HepG2 (cell line): ENCODE measurements around the gene TENM3. TPM values are rescaled to one million over a fixed set of nuclear protein-coding genes. Genes with fewer than 3 reads are reported as not detected.

Experiments
- ATAC-seq: fragments of 200-7000 bp; cut with Tn5 transposase; 3 replicates; pipeline ENCODE4 v1.9.1; 2020; ENCODE audit warnings: mild to moderate bottlenecking, moderate library complexity
- BruUV-seq: library from RNA; stranded (reverse); fragments of 400-500 nt; replicated peaks from 2 replicates; lab custom pipeline; 2021; lab: Mats Ljungman, UMichigan
- CTCF ChIA-PET: fragments of 300-600 bp; formaldehyde crosslinking; extraction: SDS; loops from one replicate; lab custom pipeline; 2021; ENCODE audit warnings: low total read pairs, inconsistent platforms, low intra/inter-chr PET ratio; lab: Yijun Ruan, JAX
- POLR2A ChIA-PET: fragments of 350-600 bp; sonication (Branson Sonifier 250); formaldehyde crosslinking; loops from one replicate; lab custom pipeline; 2020; ENCODE audit warnings: antibody characterized with exemption, inconsistent platforms; lab: Yijun Ruan, JAX
- DNase-seq: peaks from one replicate; pipeline ENCODE4 v3.0.0-alpha.2; 2015; ENCODE audit warnings: low spot score
- FAIRE-seq: peaks from 3 replicates; lab custom pipeline; 2011; peaks lifted over from hg19 to GRCh38; lab: Jason Lieb, UNC
- H2AFZ ChIP-seq: one replicate; pipeline ENCODE4 v1.6.1; 2011; ENCODE audit warnings: low read length, inconsistent platforms
- H3K27ac ChIP-seq: fragments of 300-600 bp; 3 replicates; pipeline ENCODE4 v1.8.0; 2011; ENCODE audit warnings: mixed run types, mild to moderate bottlenecking, mixed read lengths, low read length, inconsistent platforms; ENCODE audit not compliant: insufficient read depth; ENCODE audit errors: extremely low read length
- H3K27me3 ChIP-seq, 2 experiments: fragments of 200-600 bp in 1 of 2; 2 replicates in 1 of 2; 3 replicates in 1 of 2; pipeline versions ENCODE4 v1.6.0 to v1.8.0; 2011; ENCODE audit warnings: low read length in 2 of 2, mild to moderate bottlenecking in 2 of 2, moderate library complexity in 2 of 2, inconsistent platforms in 1 of 2; ENCODE audit not compliant: insufficient read depth in 2 of 2, control insufficient read depth in 1 of 2
- H3K36me3 ChIP-seq, 2 experiments: fragments of 200-600 bp in 1 of 2; replicated peaks in 1 of 2; 2 replicates in 1 of 2; 3 replicates in 1 of 2; pipeline versions ENCODE4 v1.5.1 to v1.8.0; 2011; ENCODE audit warnings: low read length in 2 of 2, inconsistent platforms in 1 of 2; ENCODE audit not compliant: insufficient read depth in 2 of 2, control insufficient read depth in 1 of 2
- H3K4me1 ChIP-seq: 2 replicates; pipeline ENCODE4 v1.5.1; 2012; ENCODE audit warnings: low read length, inconsistent platforms; ENCODE audit not compliant: insufficient read depth
- H3K4me2 ChIP-seq: 2 replicates; pipeline ENCODE4 v1.6.0; 2011; ENCODE audit warnings: low read depth, low read length, inconsistent platforms
- H3K4me3 ChIP-seq, 3 experiments: fragments of 200-600 bp in 1 of 3; sonication (generic), shearing (Covaris generic) in 1 of 3; replicated peaks in 1 of 3; 2 replicates each; pipeline ENCODE4 v1.5.1; 2011 to 2016; ENCODE audit warnings: low read length in 3 of 3, inconsistent platforms in 2 of 3, low read depth in 2 of 3, mild to moderate bottlenecking in 2 of 3, control low read depth in 1 of 3, mixed read lengths in 1 of 3; ENCODE audit not compliant: insufficient read depth in 1 of 3
- H3K79me2 ChIP-seq: one replicate; pipeline ENCODE4 v1.6.1; 2011; ENCODE audit warnings: low read length, inconsistent platforms; ENCODE audit not compliant: insufficient read depth
- H3K9ac ChIP-seq: 2 replicates; pipeline ENCODE4 v1.6.0; 2011; ENCODE audit warnings: mild to moderate bottlenecking, low read depth, low read length, inconsistent platforms; ENCODE audit not compliant: insufficient read depth
- H3K9me3 ChIP-seq: 2 replicates; pipeline ENCODE4 v1.5.1; 2012; ENCODE audit warnings: mild to moderate bottlenecking, low read length
- H4K20me1 ChIP-seq: 2 replicates; pipeline ENCODE4 v1.6.0; 2011; ENCODE audit warnings: inconsistent platforms, mild to moderate bottlenecking, low read length, moderate library complexity; ENCODE audit not compliant: insufficient read depth
- DNMT3B ChIP-seq: conservative IDR thresholded peaks from 2 replicates; pipeline ENCODE4 v1.6.1; 2016; ENCODE audit warnings: missing biosample characterization, control low read depth
- E2F5 ChIP-seq: sonication (generic); formaldehyde crosslinking; conservative IDR thresholded peaks from 2 replicates; pipeline ENCODE4 v1.4.0; 2020; ENCODE audit warnings: missing genetic modification reagents
- IRF1 ChIP-seq: sonication (generic); formaldehyde crosslinking; IDR thresholded peaks from 2 replicates; pipeline ENCODE4 v1.4.0; 2020; ENCODE audit warnings: low read depth, mild to moderate bottlenecking, missing genetic modification reagents
- MAFG ChIP-seq: sonication (generic); formaldehyde crosslinking; IDR thresholded peaks from 2 replicates; pipeline ENCODE4 v1.5.1; 2020; ENCODE audit warnings: mild to moderate bottlenecking, missing genetic modification reagents
- POLR2AphosphoS5 ChIP-seq: IDR thresholded peaks from 2 replicates; pipeline ENCODE4 v1.6.1; 2012; ENCODE audit warnings: low read depth, low read length
- SMARCC2 ChIP-seq: fragments of 450-650 bp; IDR thresholded peaks from 2 replicates; pipeline ENCODE4 v1.6.1; 2017; ENCODE audit warnings: antibody characterized with exemption, mild to moderate bottlenecking
- ZNF75D ChIP-seq: sonication (generic); formaldehyde crosslinking; IDR thresholded peaks from 2 replicates; pipeline ENCODE4 v1.8.1; 2023; ENCODE audit warnings: missing genetic modification reagents, mild to moderate bottlenecking, borderline replicate concordance
- ZSCAN31 ChIP-seq: sonication (generic); formaldehyde crosslinking; IDR thresholded peaks from 2 replicates; pipeline ENCODE4 v1.5.0; 2020; ENCODE audit warnings: low read depth, mild to moderate bottlenecking, missing genetic modification reagents
- WGBS: methylation state at CpG from one replicate; pipeline ENCODE4 v1.1.6; 2017; ENCODE audit warnings: low lambda C conversion rate; 5-methylcytosine and 5-hydroxymethylcytosine counted together
- in situ Hi-C: cut with HindIII; loops from 2 replicates; pipeline ENCODE4 v1.10.0; 2017; ENCODE audit warnings: low pct_unique_long_range_greater_than_20kb; ENCODE audit not compliant: extremely low pct_ligation_motif_present
- intact Hi-C: fragments of 100-400 bp; cut with micrococcal nuclease; formaldehyde crosslinking; loops from one replicate; pipeline ENCODE4 v1.10.0; 2022; ENCODE audit not compliant: unreplicated experiment
- polyA plus RNA-seq, 8 experiments: library from polyadenylated mRNA; depleted of rRNA in 3 of 8; stranded (reverse) in 7 of 8; unstranded in 1 of 8; fragments of >200 nt; fragmentation: Illumina TruSeq in 4 of 8; extraction: Trizol in 4 of 8; gene quantifications; 2 replicates each; pipeline versions ENCODE4 v1.2.1 to v1.2.3, GENCODE V29; 2011 to 2016; ENCODE audit warnings: low read depth in 4 of 8, missing spikeins in 1 of 8, mixed read lengths in 1 of 8; ENCODE audit not compliant: insufficient read depth in 1 of 8
- total RNA-seq, 5 experiments: library from RNA; depleted of rRNA; stranded (reverse); fragments of >200 nt; fragmentation: Illumina TruSeq; extraction: Trizol; gene quantifications; 2 replicates each; pipeline ENCODE4 v1.2.3, GENCODE V29; 2016; ENCODE audit warnings: low read depth in 1 of 5
- TF ChIP-seq, protein P1 (sequence below): sonication (generic); formaldehyde crosslinking; IDR thresholded peaks from 2 replicates; pipeline ENCODE4 v1.5.0; 2020; ENCODE audit warnings: mild to moderate bottlenecking, missing genetic modification reagents, borderline replicate concordance

Gene TENM3
- total and polyA plus RNA-seq, 2 of the 13 experiments (the other 11 are each of a cell fraction or from before 2014, with no cell fraction given) = 0.04 TPM; not detected in 1

DNA sequence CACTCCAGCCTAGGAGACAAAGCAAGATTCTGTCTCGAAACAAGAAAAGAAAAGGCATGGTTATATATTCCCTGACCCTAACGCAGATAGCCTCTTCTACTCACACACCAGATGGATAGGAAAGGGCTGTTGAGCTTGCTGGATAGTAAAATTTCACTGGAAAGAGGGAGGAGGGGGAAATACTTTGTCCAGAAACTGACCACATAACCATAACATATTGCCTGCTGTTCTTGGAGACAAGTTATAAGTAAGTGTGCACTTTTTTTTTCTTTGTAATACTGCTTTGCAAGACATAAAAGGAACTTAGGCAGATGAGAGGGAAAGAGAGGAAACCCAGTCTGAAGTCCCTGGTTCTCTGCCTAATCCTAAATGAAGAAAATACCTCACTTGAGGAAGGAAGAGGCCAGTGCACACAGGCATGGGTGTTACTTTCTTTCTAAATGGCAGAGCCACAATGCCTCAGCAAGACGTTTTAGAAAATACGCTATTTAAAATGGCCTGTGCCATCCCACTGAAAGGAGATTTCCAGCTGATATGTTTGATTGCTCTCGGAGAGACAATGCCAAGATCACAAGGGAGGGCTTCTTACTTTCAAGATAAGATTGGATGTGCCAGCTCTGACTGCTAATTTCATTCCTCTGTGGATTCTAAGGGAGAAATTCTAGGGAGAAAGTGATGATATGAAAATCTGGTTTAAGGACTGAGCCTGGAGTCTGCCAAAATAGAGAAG, 533.3 kb downstream of the TENM3 start:
- no peaks in the 10 kb centered on the region for H4K20me1 ChIP-seq
- no peak overlapping the region for H3K27ac ChIP-seq
- H2AFZ ChIP-seq = no peak overlapping the region
- ATAC-seq (no peak), FAIRE-seq (no peak), DNase-seq (no peak)
- intact Hi-C loops = no loop called here
- POLR2A ChIA-PET = no interaction called here
- H3K79me2 ChIP-seq = no peaks in the 10 kb centered on the region
- no peak overlapping the region for H3K9ac ChIP-seq
- no peak for TF ChIP-seq MAFG (CRISPR knock-in tag)
- TF ChIP-seq POLR2AphosphoS5 = no peak
- BruUV-seq = no TSS peak
- H3K9me3 ChIP-seq = no peaks in the 10 kb centered on the region
- H3K4me3 ChIP-seq = no peak overlapping the region
- H3K4me2 ChIP-seq = no peak overlapping the region
- no peaks in the 10 kb centered on the region for H3K36me3 ChIP-seq
- H3K27me3 ChIP-seq = no peaks in the 10 kb centered on the region
- peaks cover under 1% of the 10 kb centered on the region; the same call in 1 of the 2 replicates for H3K4me1 ChIP-seq
- CTCF ChIA-PET = no interaction called here
- WGBS = 28% methylated on average over 5 of the region's 5 CpGs
- in situ Hi-C loops = no loop called here

- H3K4me2 ChIP-seq = no peak overlapping the region
- in situ Hi-C loops = no loop called here
- H2AFZ ChIP-seq = no peak overlapping the region
- H3K9ac ChIP-seq = no peak overlapping the region
- WGBS = 51% methylated on average over 9 of the region's 10 CpGs
- no peaks in the 10 kb centered on the region for H3K27me3 ChIP-seq
- no peaks in the 10 kb centered on the region for H3K4me1 ChIP-seq
- H3K4me3 ChIP-seq = no peak overlapping the region
- CTCF ChIA-PET = no interaction called here
- no peaks in the 10 kb centered on the region for H3K9me3 ChIP-seq
- intact Hi-C loops = no loop called here
- POLR2A ChIA-PET = no interaction called here
- no peak overlapping the region for H3K27ac ChIP-seq
- no peaks in the 10 kb centered on the region for H3K36me3 ChIP-seq
- no TSS peak for BruUV-seq
- FAIRE-seq (no peak), DNase-seq (no peak), ATAC-seq (no peak)
- no peaks in the 10 kb centered on the region for H3K79me2 ChIP-seq
- H4K20me1 ChIP-seq = no peaks in the 10 kb centered on the region
- TF ChIP-seq IRF1 (CRISPR knock-in tag) (no peak), SMARCC2 (no peak), ZNF75D (CRISPR knock-in tag) (no peak), E2F5 (CRISPR knock-in tag) (no peak), DNMT3B (CRISPR knock-in tag) (no peak), ZSCAN31 (no peak)
- TF ChIP-seq, protein P1, sequence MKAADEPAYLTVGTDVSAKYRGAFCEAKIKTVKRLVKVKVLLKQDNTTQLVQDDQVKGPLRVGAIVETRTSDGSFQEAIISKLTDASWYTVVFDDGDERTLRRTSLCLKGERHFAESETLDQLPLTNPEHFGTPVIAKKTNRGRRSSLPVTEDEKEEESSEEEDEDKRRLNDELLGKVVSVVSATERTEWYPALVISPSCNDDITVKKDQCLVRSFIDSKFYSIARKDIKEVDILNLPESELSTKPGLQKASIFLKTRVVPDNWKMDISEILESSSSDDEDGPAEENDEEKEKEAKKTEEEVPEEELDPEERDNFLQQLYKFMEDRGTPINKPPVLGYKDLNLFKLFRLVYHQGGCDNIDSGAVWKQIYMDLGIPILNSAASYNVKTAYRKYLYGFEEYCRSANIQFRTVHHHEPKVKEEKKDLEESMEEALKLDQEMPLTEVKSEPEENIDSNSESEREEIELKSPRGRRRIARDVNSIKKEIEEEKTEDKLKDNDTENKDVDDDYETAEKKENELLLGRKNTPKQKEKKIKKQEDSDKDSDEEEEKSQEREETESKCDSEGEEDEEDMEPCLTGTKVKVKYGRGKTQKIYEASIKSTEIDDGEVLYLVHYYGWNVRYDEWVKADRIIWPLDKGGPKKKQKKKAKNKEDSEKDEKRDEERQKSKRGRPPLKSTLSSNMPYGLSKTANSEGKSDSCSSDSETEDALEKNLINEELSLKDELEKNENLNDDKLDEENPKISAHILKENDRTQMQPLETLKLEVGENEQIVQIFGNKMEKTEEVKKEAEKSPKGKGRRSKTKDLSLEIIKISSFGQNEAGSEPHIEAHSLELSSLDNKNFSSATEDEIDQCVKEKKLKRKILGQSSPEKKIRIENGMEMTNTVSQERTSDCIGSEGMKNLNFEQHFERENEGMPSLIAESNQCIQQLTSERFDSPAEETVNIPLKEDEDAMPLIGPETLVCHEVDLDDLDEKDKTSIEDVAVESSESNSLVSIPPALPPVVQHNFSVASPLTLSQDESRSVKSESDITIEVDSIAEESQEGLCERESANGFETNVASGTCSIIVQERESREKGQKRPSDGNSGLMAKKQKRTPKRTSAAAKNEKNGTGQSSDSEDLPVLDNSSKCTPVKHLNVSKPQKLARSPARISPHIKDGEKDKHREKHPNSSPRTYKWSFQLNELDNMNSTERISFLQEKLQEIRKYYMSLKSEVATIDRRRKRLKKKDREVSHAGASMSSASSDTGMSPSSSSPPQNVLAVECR (CRISPR knock-in tag) = no peak
These were observed 535.2 kb downstream of the TENM3 start for GRCh38 chr4:182778222-182778982.
